Neural progenitor cell (in vitro differentiated cells): ENCODE data around the gene EOLA1.

Experiments
- CTCF ChIP-seq: fragments of 200-600 bp; sonication (generic); IDR thresholded peaks from 2 replicates; pipeline ENCODE4 v1.5.1; 2017; ENCODE audit warnings: antibody characterized with exemption, mild to moderate bottlenecking
- EZH2 ChIP-seq: fragments of 200-600 bp; sonication (generic); IDR thresholded peaks from 2 replicates; pipeline ENCODE4 v1.6.1; 2017; ENCODE audit warnings: antibody characterized with exemption, mild to moderate bottlenecking, moderate library complexity
- EZH2phosphoT487 ChIP-seq: fragments of 200-600 bp; sonication (generic); IDR thresholded peaks from 2 replicates; pipeline ENCODE4 v1.6.1; 2017; ENCODE audit warnings: antibody characterized with exemption

GRCh38 chrX:149568701-149569296, 28.0 kb downstream of the EOLA1 start:
- TF ChIP-seq CTCF = no peak
- no peak for TF ChIP-seq EZH2
- no peak for TF ChIP-seq EZH2phosphoT487
